ENCODE data around the gene TMEM208.

DNA sequence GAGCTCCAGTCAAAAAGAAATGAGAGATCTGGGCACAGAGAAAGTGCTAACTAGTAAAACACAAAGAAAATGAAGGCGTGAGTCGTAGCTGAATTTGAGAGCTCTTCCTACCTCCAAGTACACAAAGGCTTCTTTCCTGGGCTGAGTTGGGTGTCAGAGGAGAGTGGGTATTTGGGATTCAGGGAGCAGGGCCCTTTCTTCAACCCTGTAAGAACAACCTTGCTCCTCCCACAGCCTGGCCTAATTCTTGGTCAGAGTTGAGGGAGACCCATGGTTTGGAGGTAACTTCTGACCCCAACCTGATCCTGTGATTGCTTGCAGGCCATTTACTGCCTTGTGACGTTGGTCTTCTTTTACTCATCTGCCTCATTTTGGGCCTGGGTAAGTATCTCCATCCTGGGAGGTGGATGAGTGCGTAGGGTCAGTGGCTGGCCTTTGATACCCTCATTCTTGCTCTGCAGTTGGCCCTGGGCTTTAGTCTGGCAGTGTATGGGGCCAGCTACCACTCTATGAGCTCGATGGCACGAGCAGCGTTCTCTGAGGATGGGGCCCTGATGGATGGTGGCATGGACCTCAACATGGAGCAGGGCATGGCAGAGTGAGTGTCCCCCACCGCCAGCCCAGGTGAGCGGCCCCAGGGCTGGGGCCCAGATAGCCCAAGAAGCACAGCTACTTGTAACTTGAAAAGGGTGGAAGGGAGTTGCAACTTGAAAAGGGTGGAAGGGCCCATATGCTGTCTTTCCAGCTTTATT lies 1.3 kb downstream of the TMEM208 start:
- TF ChIP-seq CTCF (IDR thresholded peaks at IDR 0.05), result no peak
- TF ChIP-seq POLR2A (IDR thresholded peaks at IDR 0.05), result no peak
